Tibial artery (tissue), 4 donors: Measurements from ENCODE around the gene COX6B1.

Experiments
- DNase-seq, 2 donors: peaks; one replicate each; pipeline ENCODE4 v3.0.0-alpha.2; 2019
- H3K27ac ChIP-seq, 2 donors: fragments of 200-600 bp; sonication (generic) in 1 of 2; 1 replicate in 1 of 2; 2 replicates in 1 of 2; pipeline ENCODE4 v1.5.1; 2018 to 2019; ENCODE audit warnings: mild to moderate bottlenecking in 1 of 2
- H3K27me3 ChIP-seq, 2 donors: fragments of 200-600 bp; sonication (generic) in 1 of 2; one replicate each; pipeline versions ENCODE4 v1.5.1 to v1.6.0; 2016 to 2019
- H3K36me3 ChIP-seq, 3 donors: fragments of 200-600 bp; sonication (generic) in 2 of 3; one replicate each; pipeline ENCODE4 v1.5.1; 2016 to 2019; ENCODE audit warnings: mild to moderate bottlenecking in 2 of 3
- H3K4me1 ChIP-seq, 4 donors: fragments of 200-600 bp; sonication (generic) in 2 of 4; 1 replicate in 3 of 4; 2 replicates in 1 of 4; pipeline ENCODE4 v1.5.1; 2016 to 2019
- H3K4me3 ChIP-seq, 2 donors: fragments of 200-600 bp; sonication (generic) in 1 of 2; 1 replicate in 1 of 2; 2 replicates in 1 of 2; pipeline ENCODE4 v1.5.1; 2018 to 2019; ENCODE audit warnings: mild to moderate bottlenecking in 2 of 2
- H3K9me3 ChIP-seq, 3 donors: fragments of 200-600 bp; sonication (generic) in 1 of 3; one replicate each; pipeline ENCODE4 v1.5.1; 2016 to 2019
- CTCF ChIP-seq, 2 experiments: fragments of 200-600 bp in 1 of 2; fragments of 450-650 bp in 1 of 2; IDR thresholded peaks; one replicate each; pipeline ENCODE4 v1.5.1; 2017 to 2019; ENCODE audit warnings: antibody characterized with exemption in 2 of 2, mild to moderate bottlenecking in 1 of 2, moderate library complexity in 1 of 2
- intact Hi-C: fragments of 100-400 bp; cut with DNase I; formaldehyde crosslinking; loops from one replicate; pipeline ENCODE4 v1.15.0; 2023; ENCODE audit warnings: low total_unique reads

Gene COX6B1

GRCh38 chr19:35695895-35696422 lies 47.8 kb downstream of the COX6B1 start:
- Histone ChIP-seq H3K9me3 (no peaks in the 10 kb centered on the region), H3K4me3 (no peak overlapping the region), H3K27me3 (peaks cover 0 to 5% of the 10 kb centered on the region in 2 donors), H3K27ac (no peak overlapping the region), H3K4me1 (no peaks in the 10 kb centered on the region), H3K36me3 (no peaks in the 10 kb centered on the region)
- no peak for DNase-seq
- no peak for TF ChIP-seq CTCF (IDR thresholded peaks at IDR 0.05)
- intact Hi-C loops, result no loop called here

DNA sequence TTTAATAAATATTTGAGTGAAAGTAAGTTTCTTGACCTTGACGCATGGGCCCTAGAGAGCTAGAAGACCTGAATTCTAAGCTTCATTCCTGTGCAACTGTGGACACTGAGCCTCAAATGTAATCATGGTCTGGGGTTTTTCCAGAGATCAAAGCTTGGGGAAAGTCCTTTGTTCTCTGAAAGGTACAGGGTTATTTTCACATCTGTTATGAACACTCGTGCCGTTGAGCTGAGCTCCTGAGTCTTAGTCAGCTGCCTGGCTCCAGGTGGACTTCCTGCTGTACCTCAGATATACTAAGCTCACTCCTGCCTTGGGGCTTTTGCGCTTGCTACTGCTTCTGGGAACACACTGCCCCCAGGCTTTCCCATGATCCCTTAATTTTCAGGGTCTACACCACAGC lies 48.7 kb downstream of the COX6B1 start:
- peaks cover 0 to 3% (median 1%) of the 10 kb centered on the region in 4 donors for H3K4me1 ChIP-seq
- H3K27ac ChIP-seq, result no peak overlapping the region
- H3K36me3 ChIP-seq, result no peaks in the 10 kb centered on the region
- no peaks in the 10 kb centered on the region for H3K9me3 ChIP-seq
- H3K27me3 ChIP-seq, result peaks cover 0 to 5% of the 10 kb centered on the region in 2 donors
- no peak for DNase-seq
- intact Hi-C loops, result no loop called here
- H3K4me3 ChIP-seq, result no peak overlapping the region
- TF ChIP-seq CTCF (IDR thresholded peaks at IDR 0.05), result no peak

DNA sequence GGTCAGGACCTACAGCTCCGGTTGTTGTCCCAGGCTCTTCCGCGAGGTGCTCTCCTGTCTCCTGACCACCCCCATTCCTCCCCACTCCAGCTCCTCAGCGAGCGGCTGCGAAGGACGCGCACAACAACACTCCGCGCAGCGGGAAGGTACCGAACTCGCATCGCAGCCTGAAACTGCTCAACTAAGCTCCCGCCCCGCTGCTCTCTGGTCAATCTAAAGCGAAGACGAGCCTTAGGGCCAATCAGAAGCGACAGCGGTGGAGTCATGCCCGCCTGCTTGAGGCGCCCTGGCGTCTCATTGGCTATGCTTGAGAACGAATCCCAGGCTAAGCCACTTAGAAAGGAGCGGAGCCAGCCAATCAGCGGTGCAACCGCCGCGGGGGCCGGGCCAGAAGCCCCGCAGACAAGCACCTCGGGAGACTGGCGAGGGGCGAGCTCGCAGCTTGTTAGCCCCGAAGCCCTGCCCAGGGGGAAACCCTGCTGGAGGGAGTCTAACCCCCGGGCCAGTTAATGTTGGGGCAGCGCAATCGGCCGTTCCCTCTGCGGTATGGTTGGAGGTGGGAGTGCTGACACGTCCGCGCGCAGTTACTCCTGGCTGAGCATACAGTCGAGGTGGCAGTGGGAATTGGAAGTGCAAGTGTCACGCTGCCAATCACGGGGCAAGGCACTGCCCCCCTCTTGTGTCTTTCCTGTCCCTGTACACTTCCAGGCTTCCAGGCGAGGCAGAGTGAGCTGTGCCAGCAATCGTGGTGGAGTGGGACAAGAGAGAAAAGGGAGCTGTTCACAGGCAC lies 54.3 kb downstream of the COX6B1 start:
- peak overlapping the region; percentile 55 to 59 for H3K4me3 ChIP-seq
- intact Hi-C loops, result no loop called here
- peak; percentile 94 to 95 for DNase-seq
- H3K36me3 ChIP-seq, result no peaks in the 10 kb centered on the region
- peak overlapping the region in 1 of 2 donors; percentile 25 for H3K27ac ChIP-seq
- peaks cover 0 to 13% of the 10 kb centered on the region in 2 donors for H3K27me3 ChIP-seq
- no peaks in the 10 kb centered on the region for H3K9me3 ChIP-seq
- peak in 1 of 2 experiments; percentile 9 for TF ChIP-seq CTCF (IDR thresholded peaks at IDR 0.05)
- H3K4me1 ChIP-seq, result peaks cover 0 to 15% (median 11%) of the 10 kb centered on the region in 4 donors

DNA sequence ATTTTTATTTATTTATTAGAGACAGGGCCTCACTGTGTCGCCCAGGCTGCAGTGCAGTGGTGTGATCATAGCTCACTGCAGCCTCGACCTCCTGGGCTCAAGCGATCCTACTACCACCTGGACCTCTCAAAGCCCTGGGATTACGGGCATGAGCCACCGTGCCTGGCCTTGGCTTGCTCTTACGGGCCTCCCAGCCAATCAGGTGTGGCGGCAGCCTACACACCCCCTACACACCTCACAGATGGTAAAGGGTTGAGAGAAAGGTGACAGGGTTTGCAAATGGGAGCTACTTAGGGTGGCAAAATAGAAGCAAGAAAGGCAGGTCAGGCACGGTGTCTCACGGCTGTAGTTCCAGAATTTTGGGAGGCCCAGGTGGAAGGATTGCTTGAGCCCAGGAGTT lies 55.2 kb downstream of the COX6B1 start:
- no peaks in the 10 kb centered on the region for H3K9me3 ChIP-seq
- TF ChIP-seq CTCF (IDR thresholded peaks at IDR 0.05), result no peak
- no peaks in the 10 kb centered on the region for H3K36me3 ChIP-seq
- peaks cover 0 to 15% (median 11%) of the 10 kb centered on the region in 4 donors for H3K4me1 ChIP-seq
- DNase-seq, result no peak
- intact Hi-C loops, result no loop called here
- no peak overlapping the region for H3K4me3 ChIP-seq
- H3K27me3 ChIP-seq, result peaks cover 0 to 12% of the 10 kb centered on the region in 2 donors
- H3K27ac ChIP-seq, result no peak overlapping the region

DNA sequence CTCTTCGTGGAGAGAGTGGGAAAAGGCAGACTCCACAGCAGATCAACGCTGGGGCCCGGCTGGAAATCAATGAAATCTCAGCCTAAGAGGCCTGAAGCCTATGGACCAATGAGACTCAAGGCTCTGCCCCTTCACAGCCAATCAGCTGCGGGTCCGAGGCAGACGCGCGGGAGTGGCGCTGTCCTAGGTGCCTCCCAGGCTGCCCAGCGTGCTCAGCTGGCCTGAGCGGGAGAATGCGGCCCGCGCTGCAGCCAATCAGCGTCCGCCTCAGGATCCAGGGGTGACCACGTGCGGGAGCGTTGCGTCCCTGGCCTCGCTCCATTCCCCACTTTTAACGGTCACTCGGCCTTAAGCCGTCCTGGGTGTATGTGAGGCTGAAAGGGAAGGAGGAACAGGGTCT lies 56.1 kb downstream of the COX6B1 start, which contains the start of gene ZBTB32:
Gene ZBTB32, plus strand, starts transcription at position 341 of the 400 bp plus-strand sequence. CDS start 10,069 bp downstream, outside the sequence.
- DNase-seq, result no peak
- H3K27me3 ChIP-seq, result peaks cover 0 to 8% of the 10 kb centered on the region in 2 donors
- H3K9me3 ChIP-seq, result no peaks in the 10 kb centered on the region
- TF ChIP-seq CTCF (IDR thresholded peaks at IDR 0.05), result no peak
- peaks cover 0 to 15% (median 11%) of the 10 kb centered on the region in 4 donors for H3K4me1 ChIP-seq
- intact Hi-C loops, result no loop called here
- no peaks in the 10 kb centered on the region for H3K36me3 ChIP-seq
- no peak within 1 kb of the TSS for H3K4me3 ChIP-seq
- H3K27ac ChIP-seq, result no peak within 1 kb of the TSS
